Dendritic cell treated with granulocyte-macrophage colony-stimulating factor and Interleukin-4, amounts not matched to agents 40 ng/mL and 50 ng/mL, for 4 days (primary cell): ENCODE results near the gene DNAJC1.

ENCODE experiments used
- H3K27ac Mint-ChIP-seq: one replicate; pipeline ENCODE4 v1.8.0; 2022; ENCODE audit warnings: mild to moderate bottlenecking, mixed read lengths
- H3K27me3 Mint-ChIP-seq: one replicate; pipeline ENCODE4 v1.8.0; 2022; ENCODE audit warnings: mild to moderate bottlenecking, mixed read lengths
- H3K36me3 Mint-ChIP-seq: one replicate; pipeline ENCODE4 v1.8.0; 2022; ENCODE audit warnings: low read depth, mixed read lengths
- H3K4me1 Mint-ChIP-seq: one replicate; pipeline ENCODE4 v1.8.0; 2022; ENCODE audit warnings: low read depth, mixed read lengths
- H3K4me3 Mint-ChIP-seq: one replicate; pipeline ENCODE4 v1.8.0; 2022; ENCODE audit warnings: mild to moderate bottlenecking, moderate library complexity, mixed read lengths
- H3K9me3 Mint-ChIP-seq: one replicate; pipeline ENCODE4 v1.8.0; 2022; ENCODE audit warnings: mixed read lengths
- intact Hi-C: fragments of 100-400 bp; cut with micrococcal nuclease; formaldehyde crosslinking; loops from one replicate; pipeline ENCODE4 v1.15.0; 2022

Gene DNAJC1

DNA sequence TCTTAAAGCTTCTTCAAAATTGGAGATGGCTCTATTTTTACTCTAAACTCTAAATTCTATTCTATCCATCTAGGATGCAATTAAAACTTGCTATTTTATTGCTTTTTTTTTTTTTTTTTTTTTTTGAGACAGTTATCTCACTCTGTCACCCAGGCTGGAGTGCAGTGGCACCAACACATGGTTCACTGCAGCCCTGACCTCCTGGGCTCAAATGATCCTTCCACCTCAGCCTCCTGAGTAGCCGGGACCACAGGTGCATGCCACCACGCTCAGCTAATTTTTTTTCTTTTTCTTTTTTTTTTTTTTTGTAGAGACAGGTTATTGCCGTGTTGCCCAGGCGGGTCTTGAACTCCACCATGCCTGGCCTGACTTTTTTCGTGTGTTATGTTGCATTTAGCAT lies 41.2 kb downstream of the DNAJC1 start:
- H3K27ac Mint-ChIP-seq = no peak overlapping the region
- H3K4me3 Mint-ChIP-seq = no peak overlapping the region
- no peaks in the 10 kb centered on the region for H3K36me3 Mint-ChIP-seq
- H3K4me1 Mint-ChIP-seq = peaks cover 14% of the 10 kb centered on the region
- no peaks in the 10 kb centered on the region for H3K27me3 Mint-ChIP-seq
- intact Hi-C loops = no loop called here
- no peaks in the 10 kb centered on the region for H3K9me3 Mint-ChIP-seq

DNA sequence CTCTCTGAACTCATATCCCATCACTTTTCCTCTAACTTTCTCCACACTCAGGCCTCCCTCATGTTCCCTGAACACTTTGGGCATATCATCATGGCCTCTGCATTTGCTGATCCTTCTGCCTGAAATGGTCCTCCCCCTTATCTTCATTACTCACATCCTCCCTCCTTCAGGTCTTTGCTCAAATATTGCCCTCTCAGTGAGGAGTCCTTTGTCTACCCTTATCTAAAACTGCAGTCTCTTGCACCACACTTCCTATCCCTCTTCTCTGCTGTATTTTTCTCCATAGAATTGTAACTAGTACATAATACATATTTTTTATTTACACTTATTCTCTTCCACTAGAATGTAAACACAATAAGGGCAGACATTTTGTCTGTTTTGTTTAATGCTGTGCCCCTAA lies 41.7 kb downstream of the DNAJC1 start:
- Mint-ChIP-seq H3K36me3 (no peaks in the 10 kb centered on the region), H3K4me1 (peaks cover 9% of the 10 kb centered on the region), H3K27me3 (no peaks in the 10 kb centered on the region), H3K9me3 (no peaks in the 10 kb centered on the region), H3K27ac (no peak overlapping the region), H3K4me3 (no peak overlapping the region)
- intact Hi-C loops = no loop called here

DNA sequence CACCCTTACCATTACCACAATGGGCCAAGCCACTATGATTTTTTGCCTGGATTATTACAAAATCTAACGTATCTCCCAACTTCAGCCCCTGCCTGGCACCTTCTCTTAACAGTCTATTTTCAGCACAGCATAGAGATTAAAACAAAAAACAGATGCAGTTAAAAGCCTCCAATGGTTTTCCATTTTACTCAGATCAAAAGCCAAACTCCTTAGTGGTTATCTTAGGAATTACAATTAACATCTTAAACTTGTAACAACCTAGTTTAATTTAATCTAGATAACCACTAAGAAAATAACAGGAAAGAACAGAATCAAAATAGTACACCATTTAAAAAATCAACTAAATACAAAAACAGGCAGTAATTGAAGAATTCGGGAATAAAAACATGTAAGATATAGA lies 43.5 kb downstream of the DNAJC1 start:
- no peak overlapping the region for H3K27ac Mint-ChIP-seq
- H3K36me3 Mint-ChIP-seq = no peaks in the 10 kb centered on the region
- intact Hi-C loops = loop anchor here (10.0 kb wide), 1 partner anchor 235 kb away; no protein-coding TSS in a partner anchor
- no peak overlapping the region for H3K4me3 Mint-ChIP-seq
- H3K27me3 Mint-ChIP-seq = no peaks in the 10 kb centered on the region
- no peaks in the 10 kb centered on the region for H3K9me3 Mint-ChIP-seq
- peaks cover 6% of the 10 kb centered on the region for H3K4me1 Mint-ChIP-seq

DNA sequence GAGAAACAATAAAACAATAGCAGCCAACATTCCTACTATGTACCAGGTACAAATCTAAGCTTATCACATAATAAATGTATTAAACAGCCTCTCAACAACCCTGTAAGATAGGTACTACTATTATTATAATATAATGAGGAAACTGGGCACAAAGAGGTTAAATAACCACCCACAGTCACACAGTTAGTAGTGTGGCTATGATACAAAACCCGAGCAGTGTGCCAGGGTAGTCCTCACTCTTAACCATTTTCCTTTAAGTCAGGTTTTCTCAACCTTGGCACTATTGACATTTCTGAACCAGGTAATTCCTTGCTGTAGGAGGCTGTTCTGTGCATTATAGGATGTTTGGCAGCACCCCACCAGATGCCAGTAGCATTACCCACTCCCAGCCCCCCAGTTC lies 48.8 kb downstream of the DNAJC1 start:
- Mint-ChIP-seq H3K36me3 (no peaks in the 10 kb centered on the region), H3K27ac (no peak overlapping the region), H3K27me3 (no peaks in the 10 kb centered on the region), H3K4me3 (no peak overlapping the region), H3K9me3 (no peaks in the 10 kb centered on the region), H3K4me1 (no peaks in the 10 kb centered on the region)
- intact Hi-C loops = loop anchor here (5.0 to 10.0 kb wide), 2 partner anchors 230 to 457 kb away; no protein-coding TSS in a partner anchor

DNA sequence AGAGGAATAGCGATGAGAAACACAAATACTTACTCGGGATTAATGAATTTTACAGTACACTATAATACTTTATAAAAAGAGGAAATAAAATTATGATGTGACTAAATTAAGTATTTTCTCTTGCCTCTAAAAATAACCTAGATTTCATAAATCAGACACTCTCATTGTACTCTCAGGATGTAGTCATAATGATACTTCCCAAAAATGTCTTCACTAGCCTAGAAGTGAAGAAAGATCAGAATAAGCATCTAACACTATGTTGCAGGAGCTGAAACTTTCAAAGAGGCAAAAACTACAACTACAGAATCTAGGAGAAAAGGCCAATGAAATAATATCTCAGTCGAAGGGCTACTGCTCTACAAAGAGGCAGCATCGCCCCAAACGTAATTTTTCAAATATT lies 49.4 kb downstream of the DNAJC1 start:
- Mint-ChIP-seq H3K9me3 (no peaks in the 10 kb centered on the region), H3K4me1 (no peaks in the 10 kb centered on the region), H3K36me3 (no peaks in the 10 kb centered on the region), H3K4me3 (no peak overlapping the region), H3K27me3 (no peaks in the 10 kb centered on the region), H3K27ac (no peak overlapping the region)
- intact Hi-C loops = loop anchor here (5.0 to 10.0 kb wide), 2 partner anchors 229 to 457 kb away; no protein-coding TSS in a partner anchor

DNA sequence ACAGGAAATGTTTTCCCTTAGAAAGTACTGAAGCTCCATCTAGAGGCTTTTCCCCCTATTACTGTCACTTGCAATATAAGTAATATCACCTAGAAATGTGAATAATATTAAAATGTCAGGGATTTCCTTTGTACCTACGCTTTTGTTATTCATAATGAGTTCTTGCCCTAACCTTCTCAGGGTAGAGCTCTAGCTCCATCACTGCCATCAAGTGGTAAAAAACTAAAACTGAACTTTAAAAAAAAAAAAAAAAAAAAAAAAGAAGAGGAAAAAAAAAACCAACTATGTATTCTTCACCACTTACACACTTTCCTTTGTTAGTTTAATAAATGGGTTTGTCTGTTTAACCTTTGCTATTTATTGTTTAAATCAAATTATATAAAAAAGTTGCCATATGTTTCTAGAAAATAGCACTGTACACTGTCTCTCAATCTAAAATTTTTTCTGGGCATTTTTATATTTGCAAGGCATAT lies 49.9 kb downstream of the DNAJC1 start:
- Mint-ChIP-seq H3K9me3 (no peaks in the 10 kb centered on the region), H3K27ac (no peak overlapping the region)
- intact Hi-C loops = loop anchor here (5.0 to 10.0 kb wide), 2 partner anchors 229 to 456 kb away; no protein-coding TSS in a partner anchor

DNA sequence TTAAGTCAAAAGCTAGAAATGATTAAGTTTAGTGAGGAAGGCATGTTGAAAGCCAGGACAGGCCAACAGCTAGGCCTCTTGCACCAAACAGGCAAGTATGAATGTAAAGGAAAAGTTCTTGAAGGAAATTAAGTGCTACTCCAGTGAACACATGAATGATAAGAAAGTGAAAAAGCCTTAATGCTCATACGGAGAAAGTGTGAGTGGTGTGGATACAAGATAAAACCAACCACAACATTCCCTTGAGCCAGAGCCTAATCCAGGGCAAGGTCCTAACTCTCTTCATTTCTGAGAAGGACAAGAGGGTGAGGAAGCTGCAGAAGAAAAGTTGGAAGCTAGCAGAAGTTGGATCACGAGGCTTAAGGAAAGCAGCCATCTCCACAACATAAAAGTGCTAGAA lies 53.0 kb downstream of the DNAJC1 start:
- Mint-ChIP-seq H3K27ac (no peak overlapping the region), H3K9me3 (no peaks in the 10 kb centered on the region), H3K36me3 (no peaks in the 10 kb centered on the region), H3K27me3 (no peaks in the 10 kb centered on the region), H3K4me3 (no peak overlapping the region), H3K4me1 (peaks cover under 1% of the 10 kb centered on the region)
- intact Hi-C loops = loop anchor here (5.0 to 10.0 kb wide), 2 partner anchors 226 to 453 kb away; no protein-coding TSS in a partner anchor

More for the DNA sequence above, 49.9 kb downstream of the DNAJC1 start:
- no peak overlapping the region for H3K4me3 Mint-ChIP-seq
- no peaks in the 10 kb centered on the region for H3K27me3 Mint-ChIP-seq
- no peaks in the 10 kb centered on the region for H3K4me1 Mint-ChIP-seq
- H3K36me3 Mint-ChIP-seq = no peaks in the 10 kb centered on the region

DNA sequence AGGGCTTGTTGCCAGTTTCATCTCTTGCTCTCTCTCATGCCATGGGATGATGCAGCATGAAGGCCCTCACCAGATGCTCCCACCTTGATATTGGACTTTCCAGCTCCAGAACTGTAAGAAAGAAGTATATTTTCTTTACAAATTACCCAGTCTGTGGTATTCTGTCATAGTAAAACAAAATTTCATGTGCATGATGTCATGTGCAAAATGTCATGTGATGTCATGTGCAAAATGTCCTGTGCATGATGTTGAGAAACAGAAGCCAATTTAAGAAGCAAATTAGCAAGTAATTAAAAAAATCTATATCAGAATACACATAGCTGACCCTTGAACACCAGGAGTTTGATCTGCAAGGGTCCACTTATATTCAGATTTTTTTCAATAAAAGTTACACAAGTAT lies 56.6 kb downstream of the DNAJC1 start:
- intact Hi-C loops = no loop called here
- Mint-ChIP-seq H3K36me3 (no peaks in the 10 kb centered on the region), H3K9me3 (no peaks in the 10 kb centered on the region), H3K27ac (no peak overlapping the region), H3K27me3 (no peaks in the 10 kb centered on the region), H3K4me3 (no peak overlapping the region), H3K4me1 (peaks cover 27% of the 10 kb centered on the region)

DNA sequence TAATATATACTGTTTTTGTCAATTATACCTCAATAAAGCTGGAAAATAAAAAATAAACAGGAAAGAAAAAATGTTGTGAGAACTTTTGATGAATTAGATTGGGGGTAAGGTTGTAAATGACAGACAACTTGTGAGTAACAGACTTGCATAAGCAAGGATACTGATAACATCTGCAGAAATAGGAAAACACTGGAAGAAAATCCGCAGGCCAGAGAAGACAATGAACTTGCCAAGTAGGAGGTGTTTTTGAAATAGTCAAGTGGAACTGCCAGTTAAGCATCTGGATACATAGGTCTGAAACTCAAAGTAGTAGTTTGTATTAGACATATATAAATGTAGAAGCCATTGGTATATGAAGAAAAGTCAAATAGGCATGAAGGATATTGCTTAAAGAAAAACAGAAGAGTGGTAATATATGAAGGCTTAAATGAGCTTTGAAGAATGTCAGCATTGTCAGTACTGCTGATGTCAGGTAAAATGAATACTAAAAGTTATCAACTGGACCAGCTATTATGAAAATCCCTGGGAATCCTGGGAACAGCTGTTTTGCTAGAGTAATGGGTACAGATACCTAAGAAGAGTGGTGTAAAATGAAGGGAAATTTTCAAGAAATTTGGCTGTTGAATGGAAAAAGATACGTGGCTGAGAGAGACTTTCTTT lies 58.7 kb downstream of the DNAJC1 start:
- no peaks in the 10 kb centered on the region for H3K27me3 Mint-ChIP-seq
- H3K9me3 Mint-ChIP-seq = no peaks in the 10 kb centered on the region
- H3K27ac Mint-ChIP-seq = no peak overlapping the region
- H3K36me3 Mint-ChIP-seq = no peaks in the 10 kb centered on the region
- intact Hi-C loops = no loop called here
- H3K4me3 Mint-ChIP-seq = no peak overlapping the region
- H3K4me1 Mint-ChIP-seq = peaks cover 27% of the 10 kb centered on the region

DNA sequence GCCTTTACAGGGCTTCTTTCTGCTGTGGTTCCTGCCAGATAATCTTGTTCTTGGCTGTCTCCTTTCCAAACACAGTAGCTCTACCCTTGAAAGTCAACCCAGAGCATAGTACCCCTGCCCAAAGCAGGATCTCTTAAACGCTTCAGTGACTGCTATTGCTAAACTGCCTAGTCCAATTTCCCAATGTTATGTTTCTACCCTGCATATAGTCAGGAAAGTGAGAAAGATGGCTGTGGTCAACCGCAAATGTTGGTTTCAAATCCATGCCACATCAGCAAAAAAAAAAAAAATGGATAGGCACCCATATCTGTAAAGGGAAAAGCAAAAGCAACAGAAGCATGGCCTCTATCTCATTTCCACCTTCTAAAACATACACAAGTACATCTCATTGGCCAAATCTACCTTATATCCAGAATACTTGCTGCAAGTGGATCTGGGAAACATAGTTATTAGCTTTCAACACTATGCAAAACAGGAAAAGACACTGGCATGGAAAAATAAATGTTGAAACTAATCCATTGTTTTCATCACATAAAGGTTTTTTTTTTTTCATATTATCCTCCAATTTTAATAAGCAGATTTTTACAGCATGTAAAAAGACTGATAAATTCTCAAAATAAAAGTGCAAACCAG lies 59.8 kb downstream of the DNAJC1 start:
- Mint-ChIP-seq H3K27me3 (no peaks in the 10 kb centered on the region), H3K36me3 (no peaks in the 10 kb centered on the region), H3K27ac (no peak overlapping the region), H3K4me3 (no peak overlapping the region), H3K4me1 (peaks cover 27% of the 10 kb centered on the region), H3K9me3 (no peaks in the 10 kb centered on the region)
- intact Hi-C loops = no loop called here

DNA sequence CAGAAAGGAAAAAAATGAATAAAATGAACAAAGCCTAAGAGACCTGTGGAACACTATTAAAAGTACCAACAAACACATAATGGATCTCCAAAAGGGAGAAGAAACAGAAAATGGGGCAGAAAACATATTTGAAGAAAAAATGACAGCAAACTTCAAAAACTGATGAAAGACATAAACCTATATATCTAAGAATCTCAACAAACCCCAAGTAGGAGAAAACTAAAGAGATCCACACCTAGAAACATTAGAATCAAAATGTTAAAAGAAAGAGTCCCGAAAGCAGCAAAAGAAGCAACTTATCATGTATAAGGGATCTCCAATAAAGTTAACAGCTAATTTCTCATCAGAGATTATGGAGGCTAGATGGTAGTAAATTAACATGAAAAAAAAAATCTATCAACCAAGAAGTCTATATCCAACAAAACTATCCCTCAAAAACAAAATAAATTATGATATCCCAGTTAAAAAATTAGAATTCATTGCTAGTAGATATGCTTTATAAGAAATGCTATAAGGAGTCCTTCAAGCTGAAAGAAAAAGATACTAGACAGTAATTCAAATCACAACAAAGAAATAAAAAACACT lies 68.0 kb downstream of the DNAJC1 start:
- no peaks in the 10 kb centered on the region for H3K27me3 Mint-ChIP-seq
- no peak overlapping the region for H3K27ac Mint-ChIP-seq
- peaks cover 13% of the 10 kb centered on the region for H3K36me3 Mint-ChIP-seq
- peaks cover 15% of the 10 kb centered on the region for H3K9me3 Mint-ChIP-seq
- intact Hi-C loops = no loop called here
- no peak overlapping the region for H3K4me3 Mint-ChIP-seq
- no peaks in the 10 kb centered on the region for H3K4me1 Mint-ChIP-seq

DNA sequence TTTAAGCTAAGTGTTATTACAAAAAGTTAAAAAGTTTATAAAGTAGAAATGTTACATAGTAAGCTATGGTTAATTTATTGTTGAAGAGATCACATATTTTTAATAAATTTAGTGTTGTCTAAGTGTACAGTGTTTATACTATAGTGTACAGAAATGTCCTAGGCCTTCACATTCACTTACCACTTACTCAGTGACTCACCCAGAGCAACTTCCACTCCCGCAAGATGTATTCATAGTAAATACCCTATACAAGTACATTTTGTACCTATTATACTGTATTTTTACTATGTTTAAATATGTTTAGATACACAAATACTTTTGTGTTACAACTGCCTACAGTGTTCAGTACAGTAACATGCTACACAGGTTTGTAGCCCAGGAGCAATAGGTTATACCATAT lies 69.2 kb downstream of the DNAJC1 start:
- peaks cover 13% of the 10 kb centered on the region for H3K36me3 Mint-ChIP-seq
- intact Hi-C loops = no loop called here
- H3K27ac Mint-ChIP-seq = no peak overlapping the region
- no peaks in the 10 kb centered on the region for H3K4me1 Mint-ChIP-seq
- no peaks in the 10 kb centered on the region for H3K27me3 Mint-ChIP-seq
- H3K9me3 Mint-ChIP-seq = peaks cover 15% of the 10 kb centered on the region
- no peak overlapping the region for H3K4me3 Mint-ChIP-seq

DNA sequence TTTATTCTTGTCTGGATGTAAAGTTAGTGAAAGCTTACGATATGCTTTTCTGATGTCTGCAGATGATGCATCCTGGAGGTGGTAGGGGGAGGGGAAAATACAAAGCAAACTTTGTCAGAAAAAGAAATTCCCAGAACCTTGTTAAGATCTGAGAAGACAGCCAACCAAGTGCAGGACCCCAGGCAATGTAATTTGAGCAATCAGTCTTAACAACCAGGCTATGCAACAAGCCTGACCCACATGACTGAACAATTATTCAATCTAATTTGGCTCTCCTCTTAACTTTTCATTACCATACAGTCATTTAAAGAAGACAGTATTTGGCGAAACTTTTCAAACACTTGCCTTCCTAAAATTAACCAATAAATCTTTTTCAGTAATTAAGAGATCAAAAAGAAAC lies 74.5 kb downstream of the DNAJC1 start:
- no peak overlapping the region for H3K27ac Mint-ChIP-seq

DNA sequence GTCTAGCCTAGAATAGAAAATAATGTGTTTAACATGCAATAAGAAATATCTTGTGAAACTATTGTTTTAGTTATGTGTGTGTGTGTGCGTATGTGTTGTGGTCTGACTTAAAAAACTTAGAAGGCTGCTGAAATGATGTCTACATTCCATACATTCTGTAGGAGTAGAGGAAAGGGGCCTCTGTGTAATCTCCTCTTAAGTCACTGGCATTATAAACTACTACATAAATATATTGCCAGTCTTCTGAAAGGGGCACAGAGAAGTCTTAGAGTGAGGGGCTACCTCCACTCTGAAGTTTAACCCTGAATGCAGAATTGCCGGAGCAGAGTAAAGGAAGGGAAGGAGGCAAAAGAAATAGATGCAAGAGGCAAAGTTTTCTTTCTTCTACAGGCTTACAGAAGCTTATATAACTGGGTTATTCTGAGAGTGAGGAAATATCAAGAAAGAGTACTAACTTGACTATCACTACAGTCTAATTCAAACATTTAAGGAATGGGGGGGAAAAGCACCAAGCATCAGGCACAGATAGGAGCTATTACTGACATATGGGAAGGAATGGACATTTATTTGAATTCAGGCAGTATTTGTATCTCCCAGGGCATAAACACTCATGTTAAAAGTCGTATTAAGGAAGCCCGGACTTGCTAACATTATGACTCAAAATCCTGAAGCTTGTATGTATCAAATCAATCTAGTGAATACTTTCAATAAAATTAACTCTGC lies 75.7 kb downstream of the DNAJC1 start:
- intact Hi-C loops = no loop called here
- H3K27ac Mint-ChIP-seq = no peak overlapping the region
- H3K4me1 Mint-ChIP-seq = no peaks in the 10 kb centered on the region
- H3K4me3 Mint-ChIP-seq = no peak overlapping the region
- H3K27me3 Mint-ChIP-seq = no peaks in the 10 kb centered on the region
- no peaks in the 10 kb centered on the region for H3K36me3 Mint-ChIP-seq
- H3K9me3 Mint-ChIP-seq = no peaks in the 10 kb centered on the region

More for the DNA sequence above, 74.5 kb downstream of the DNAJC1 start:
- no peaks in the 10 kb centered on the region for H3K4me1 Mint-ChIP-seq
- intact Hi-C loops = no loop called here
- no peaks in the 10 kb centered on the region for H3K36me3 Mint-ChIP-seq
- H3K27me3 Mint-ChIP-seq = no peaks in the 10 kb centered on the region
- no peaks in the 10 kb centered on the region for H3K9me3 Mint-ChIP-seq
- no peak overlapping the region for H3K4me3 Mint-ChIP-seq
